ENCODE measurements around the gene LHX6. TPM values are rescaled to one million over a fixed set of nuclear protein-coding genes. Genes with fewer than 3 reads are reported as not detected.

The LHX6 gene
- total and polyA plus RNA-seq, 2 of the 8 experiments (the other 6 are each of a cell fraction or from before 2014, with no cell fraction given), result 0.92 to 1.2 TPM

- Histone ChIP-seq H2BK20ac (ENCODE audit: low read length) (peak overlapping the region; percentile 89; the same call in 1 of the 2 replicates), H2BK5ac (ENCODE audit: low read depth, low read length) (peak overlapping the region; percentile 52; the same call in 1 of the 2 replicates), H4K91ac (replicated peaks; ENCODE audit: insufficient read length, low read length) (peak overlapping the region; percentile 22), H3K4me2 (ENCODE audit: insufficient read depth in 1 of 2, low read depth in 2 of 2, low read length in 2 of 2) (peak overlapping the region; percentile 80 to 87), H4K20me1 (replicated peaks in 1 of 2; ENCODE audit: control insufficient read depth in 1 of 2, insufficient read depth in 2 of 2, low read length in 2 of 2) (peaks cover 13 to 29% of the 10 kb centered on the region in 2 experiments), H3K27me3 (replicated peaks in 1 of 4; ENCODE audit: control insufficient read depth in 3 of 4, extremely low read depth in 1 of 4, insufficient read depth in 3 of 4, low read length in 3 of 4) (peaks cover 92 to 100% (median 99%) of the 10 kb centered on the region in 4 experiments), H2AFZ (ENCODE audit: low read length) (no peak overlapping the region), H4K8ac (ENCODE audit: extremely low read depth, insufficient read depth, low read length) (peak overlapping the region; percentile 22; the same call in 1 of the 2 replicates), H3K23me2 (ENCODE audit: low read depth, low read length) (peaks cover 25% of the 10 kb centered on the region; the same call in 1 of the 2 replicates), H3K79me2 (ENCODE audit: control insufficient read depth in 1 of 2, insufficient read depth in 2 of 2, low read length in 2 of 2) (no peaks in the 10 kb centered on the region), H3K4me1 (replicated peaks in 1 of 4; ENCODE audit: control insufficient read depth in 3 of 4, insufficient read depth in 4 of 4, low read length in 3 of 4) (peaks cover 5 to 43% (median 33%) of the 10 kb centered on the region in 4 experiments), H2BK15ac (ENCODE audit: low read length) (peak overlapping the region; percentile 50; the same call in 1 of the 2 replicates), H3K4ac (replicated peaks; ENCODE audit: insufficient read length, low read depth, low read length) (no peak overlapping the region), H2AK5ac (ENCODE audit: low read depth, low read length) (0 out of 2 replicates have a peak overlapping the region, but pooled peaks have one; percentile 18), H3K9me3 (ENCODE audit: insufficient read depth in 2 of 2, low read depth in 1 of 2, low read length in 1 of 2) (no peaks in the 10 kb centered on the region), H3K27ac (ENCODE audit: low read depth, low read length) (no peak overlapping the region), H3K23ac (ENCODE audit: insufficient read length) (no peak overlapping the region), H2BK12ac (ENCODE audit: low read depth, low read length) (peak overlapping the region; percentile 95), H3K18ac (ENCODE audit: extremely low read depth, low read length) (peak overlapping the region; percentile 74), H3K4me3 (ENCODE audit: extremely low read depth in 1 of 4, insufficient read depth in 2 of 4, low read depth in 3 of 4, low read length in 4 of 4) (peak overlapping the region; percentile 8 to 59 (median 40); a peak in 7 of 8 replicates), H4K5ac (ENCODE audit: insufficient read length, low read depth, low read length) (no peak overlapping the region), H2BK120ac (replicated peaks; ENCODE audit: low read depth, low read length) (no peak overlapping the region), H3K9ac (replicated peaks in 1 of 4; ENCODE audit: extremely low read depth in 1 of 4, low read depth in 3 of 4, low read length in 3 of 4) (peak overlapping the region in 1 of 4 experiments; percentile 36; a peak in 1 of 7 replicates), H3K14ac (ENCODE audit: insufficient read length) (no peak overlapping the region), H3K36me3 (ENCODE audit: control insufficient read depth in 2 of 4, insufficient read depth in 4 of 4, low read length in 3 of 4) (no peaks in the 10 kb centered on the region; a peak in 1 of 8 replicates), H3K56ac (replicated peaks; ENCODE audit: insufficient read length, low read depth, low read length) (no peak overlapping the region), H3K79me1 (ENCODE audit: low read depth, low read length) (no peaks in the 10 kb centered on the region; the same call in 1 of the 2 replicates)
- CTCF ChIA-PET (ENCODE audit: partially characterized antibody), result interaction anchor here (1.0 to 1.5 kb wide), 2 partner anchors 61 to 75 kb away, joined by 3 to 4 read pairs; partner anchors contain the start of gene NDUFA8
- 4% methylated on average over 57 of the region's 57 CpGs; no CpG with 5 or more reads in 1 of the 2 experiments for WGBS, 2 experiments (ENCODE audit: extremely low coverage in 1 of 2, insufficient coverage in 1 of 2, insufficient read length in 1 of 2, insufficient replicate concordance in 2 of 2, low coverage in 1 of 2, low lambda C conversion rate in 2 of 2, missing lambda C conversion rate in 1 of 2)
- TF ChIP-seq CEBPB (IDR thresholded peaks at IDR 0.05; ENCODE audit: low read depth, low read length) (no peak), BCL11A (IDR thresholded peaks at IDR 0.05; ENCODE audit: low read depth in 2 of 2, low read length in 2 of 2) (no peak), NRF1 (IDR thresholded peaks at IDR 0.05; ENCODE audit: low read depth, low read length) (no peak), CBX5 (IDR thresholded peaks at IDR 0.05; ENCODE audit: low read depth, low read length) (no peak), CBX8 (IDR thresholded peaks at IDR 0.05; ENCODE audit: borderline replicate concordance, low read depth, low read length) (peak; percentile 100), EZH2 (IDR thresholded peaks at IDR 0.05; ENCODE audit: low read depth, low read length, severe bottlenecking) (peak; percentile 96), SUZ12 (IDR thresholded peaks at IDR 0.05; ENCODE audit: low read length) (peak; percentile 93), RNF2 (IDR thresholded peaks at IDR 0.05; ENCODE audit: borderline replicate concordance, low read depth, low read length, missing control alignments, poor library complexity, severe bottlenecking) (peak; percentile 100)
- POLR2A ChIA-PET (ENCODE audit: partially characterized antibody), result interaction anchor here (0.5 kb wide), 1 partner anchor 651 kb away, joined by 3 read pairs; no protein-coding TSS in a partner anchor
- FAIRE-seq, result no peak
- peak in 1 of 2 experiments; percentile 69 for DNase-seq (ENCODE audit: low read depth in 1 of 2, low spot score in 2 of 2)
Observed at GRCh38 chr9:122219856-122220672, 8.7 kb downstream of the LHX6 start.
